Natural killer cell (primary cell): ENCODE results near the gene MRPS17. TPM values are rescaled to one million over a fixed set of nuclear protein-coding genes. Genes with fewer than 3 reads are reported as not detected.

Source experiments
- ATAC-seq, 3 donors: fragments of 150-1000 bp in 2 of 3; fragments of 200-7000 bp in 1 of 3; cut with Tn5 transposase; 1 replicate in 1 of 3; 2 replicates in 2 of 3; pipeline ENCODE4 v1.10.0; 2021; ENCODE audit warnings: mild to moderate bottlenecking in 2 of 3, moderate library complexity in 2 of 3
- DNase-seq, 2 donors: peaks; one replicate each; pipeline versions ENCODE4 v3.0.0 to v3.0.0-alpha.2; 2013 to 2021; ENCODE audit warnings: mixed read lengths in 1 of 2
- H3K27ac ChIP-seq: one replicate; pipeline ENCODE4 v1.5.1; 2013; ENCODE audit warnings: mild to moderate bottlenecking, low read length
- H3K27me3 ChIP-seq: one replicate; pipeline ENCODE4 v1.6.1; 2013; ENCODE audit warnings: low read length; ENCODE audit not compliant: control insufficient read depth, insufficient read depth
- H3K36me3 ChIP-seq: one replicate; pipeline ENCODE4 v1.6.1; 2013; ENCODE audit warnings: low read length; ENCODE audit not compliant: control insufficient read depth, insufficient read depth
- H3K4me1 ChIP-seq: one replicate; pipeline ENCODE4 v1.6.1; 2013; ENCODE audit warnings: low read length; ENCODE audit not compliant: control insufficient read depth, insufficient read depth
- H3K4me3 ChIP-seq: one replicate; pipeline ENCODE4 v1.5.1; 2013; ENCODE audit warnings: low read length
- H3K9me3 ChIP-seq: one replicate; pipeline ENCODE4 v1.6.1; 2013; ENCODE audit warnings: low read length; ENCODE audit not compliant: control insufficient read depth, insufficient read depth
- H3K27ac Mint-ChIP-seq, 2 donors: one replicate each; pipeline ENCODE4 v1.8.0; 2022; ENCODE audit warnings: mild to moderate bottlenecking in 2 of 2, mixed read lengths in 2 of 2, moderate library complexity in 1 of 2
- H3K27me3 Mint-ChIP-seq, 2 donors: one replicate each; pipeline ENCODE4 v1.8.0; 2022; ENCODE audit warnings: low read depth in 2 of 2, mixed read lengths in 2 of 2
- H3K36me3 Mint-ChIP-seq: one replicate; pipeline ENCODE4 v1.8.0; 2022; ENCODE audit warnings: mixed read lengths
- H3K4me1 Mint-ChIP-seq, 2 donors: one replicate each; pipeline ENCODE4 v1.8.0; 2022; ENCODE audit warnings: mixed read lengths in 2 of 2
- H3K4me3 Mint-ChIP-seq: one replicate; pipeline ENCODE4 v1.8.0; 2022; ENCODE audit warnings: mild to moderate bottlenecking, moderate library complexity, mixed read lengths
- H3K9me3 Mint-ChIP-seq, 2 donors: one replicate each; pipeline ENCODE4 v1.8.0; 2022; ENCODE audit warnings: mixed read lengths in 2 of 2
- CTCF ChIP-seq: fragments of 200-600 bp; IDR thresholded peaks from one replicate; pipeline ENCODE4 v1.8.0; 2022; ENCODE audit warnings: antibody characterized with exemption
- WGBS: methylation state at CpG from one replicate; pipeline ENCODE4 v1.1.7; 2013; ENCODE audit warnings: missing lambda C conversion rate; ENCODE audit not compliant: insufficient coverage; 5-methylcytosine and 5-hydroxymethylcytosine counted together
- intact Hi-C: fragments of 100-400 bp; cut with micrococcal nuclease; formaldehyde crosslinking; loops from one replicate; pipeline ENCODE4 v1.14.2; 2022
- total RNA-seq, 4 donors: library from RNA; stranded (reverse); fragments of 120-200 nt in 1 of 4; gene quantifications; one replicate each; pipeline versions ENCODE4 v1.2.3 to v1.2.4, GENCODE V29; 2013 to 2022

Gene MRPS17
- total RNA-seq, 3 donors from 2014 or later (not counting 1 experiment from before 2014, with no cell fraction given): 6.8 to 12.0 (median 10.4) TPM

GRCh38 chr7:55970978-55971377 lies 19.3 kb downstream of the MRPS17 start:
- no peak overlapping the region for H3K27ac Mint-ChIP-seq

GRCh38 chr7:55973747-55974250 lies 22.1 kb downstream of the MRPS17 start:
- intact Hi-C loops: no loop called here
- no peak overlapping the region for H3K4me3 Mint-ChIP-seq
- H3K27me3 Mint-ChIP-seq: no peaks in the 10 kb centered on the region
- DNase-seq: no peak
- no peak overlapping the region for H3K27ac ChIP-seq
- no peak for ATAC-seq
- no peaks in the 10 kb centered on the region for H3K9me3 Mint-ChIP-seq
- no peaks in the 10 kb centered on the region for H3K9me3 ChIP-seq
- H3K4me1 ChIP-seq: no peaks in the 10 kb centered on the region
- TF ChIP-seq CTCF: no peak
- no peaks in the 10 kb centered on the region for H3K36me3 Mint-ChIP-seq
- H3K27me3 ChIP-seq: no peaks in the 10 kb centered on the region
- H3K4me3 ChIP-seq: no peak overlapping the region
- peaks cover 9% of the 10 kb centered on the region for H3K36me3 ChIP-seq
- H3K27ac Mint-ChIP-seq: no peak overlapping the region
- WGBS: 93% methylated on average over 4 of the region's 7 CpGs
- peaks cover 31 to 37% of the 10 kb centered on the region in 2 donors for H3K4me1 Mint-ChIP-seq

More at GRCh38 chr7:55970978-55971377, 19.3 kb downstream of the MRPS17 start:
- Histone ChIP-seq H3K4me3 (no peak overlapping the region), H3K9me3 (no peaks in the 10 kb centered on the region), H3K36me3 (no peaks in the 10 kb centered on the region), H3K27ac (no peak overlapping the region), H3K4me1 (no peaks in the 10 kb centered on the region), H3K27me3 (no peaks in the 10 kb centered on the region)
- TF ChIP-seq CTCF: no peak
- intact Hi-C loops: no loop called here
- Mint-ChIP-seq H3K9me3 (no peaks in the 10 kb centered on the region), H3K36me3 (no peaks in the 10 kb centered on the region), H3K27me3 (no peaks in the 10 kb centered on the region), H3K4me3 (no peak overlapping the region), H3K4me1 (peaks cover 26 to 43% of the 10 kb centered on the region in 2 donors)
- DNase-seq (no peak), ATAC-seq (no peak)
- 95% methylated on average over 8 of the region's 8 CpGs for WGBS

GRCh38 chr7:55975988-55976633 lies 24.4 kb downstream of the MRPS17 start:
- no peaks in the 10 kb centered on the region for H3K9me3 Mint-ChIP-seq

More at GRCh38 chr7:55975988-55976633, 24.4 kb downstream of the MRPS17 start:
- Mint-ChIP-seq H3K4me3 (no peak overlapping the region), H3K4me1 (peaks cover 18% of the 10 kb centered on the region in 2 donors), H3K36me3 (peaks cover 6% of the 10 kb centered on the region), H3K27me3 (no peaks in the 10 kb centered on the region), H3K27ac (no peak overlapping the region)
- no peak for TF ChIP-seq CTCF
- no peaks in the 10 kb centered on the region for H3K27me3 ChIP-seq
- no peaks in the 10 kb centered on the region for H3K9me3 ChIP-seq
- no peak overlapping the region for H3K4me3 ChIP-seq
- no peak for DNase-seq
- peaks cover 29% of the 10 kb centered on the region for H3K36me3 ChIP-seq
- 95% methylated on average over 6 of the region's 7 CpGs for WGBS
- intact Hi-C loops: no loop called here
- no peak overlapping the region for H3K27ac ChIP-seq
- no peak for ATAC-seq
- no peaks in the 10 kb centered on the region for H3K4me1 ChIP-seq
